Lower leg skin (tissue), 4 donors: ENCODE data around the gene SLC22A23. TPM values are rescaled to one million over a fixed set of nuclear protein-coding genes. Genes with fewer than 3 reads are reported as not detected.

Experiments used
- DNase-seq, 2 donors: peaks; one replicate each; pipeline ENCODE4 v3.0.0-alpha.2; 2019; ENCODE audit warnings: low spot score in 2 of 2
- H3K4me3 ChIP-seq: fragments of 200-600 bp; sonication (generic); 2 replicates; pipeline ENCODE4 v1.5.1; 2017; ENCODE audit warnings: mild to moderate bottlenecking, low read depth; ENCODE audit not compliant: poor library complexity, severe bottlenecking
- POLR2A ChIP-seq, 2 donors: fragments of 450-650 bp; IDR thresholded peaks; one replicate each; pipeline ENCODE4 v1.6.1; 2016 to 2017; ENCODE audit warnings: antibody characterized with exemption in 2 of 2, mild to moderate bottlenecking in 1 of 2, moderate library complexity in 1 of 2
- WGBS, 2 donors: methylation state at CpG; one replicate each; pipeline ENCODE4 v1.1.5; 2018; 5-methylcytosine and 5-hydroxymethylcytosine counted together
- intact Hi-C: fragments of 100-400 bp; cut with DNase I; formaldehyde crosslinking; loops from one replicate; pipeline ENCODE4 v1.15.0; 2023; ENCODE audit warnings: low total_unique reads
- total RNA-seq, 4 donors: library from RNA; depleted of rRNA; stranded (reverse); fragments of >200 nt; gene quantifications; one replicate each; pipeline ENCODE4 v1.1.0, GENCODE V29; 2016
- TF ChIP-seq, protein P1 (sequence below), 3 donors: fragments of 450-650 bp; IDR thresholded peaks; one replicate each; pipeline ENCODE4 v1.5.1; 2016; ENCODE audit warnings: antibody characterized with exemption in 3 of 3, mild to moderate bottlenecking in 3 of 3, moderate library complexity in 2 of 3

The SLC22A23 gene
- total RNA-seq, 4 donors from 2014 or later = 29.2 to 50.7 (median 43.2) TPM

DNA sequence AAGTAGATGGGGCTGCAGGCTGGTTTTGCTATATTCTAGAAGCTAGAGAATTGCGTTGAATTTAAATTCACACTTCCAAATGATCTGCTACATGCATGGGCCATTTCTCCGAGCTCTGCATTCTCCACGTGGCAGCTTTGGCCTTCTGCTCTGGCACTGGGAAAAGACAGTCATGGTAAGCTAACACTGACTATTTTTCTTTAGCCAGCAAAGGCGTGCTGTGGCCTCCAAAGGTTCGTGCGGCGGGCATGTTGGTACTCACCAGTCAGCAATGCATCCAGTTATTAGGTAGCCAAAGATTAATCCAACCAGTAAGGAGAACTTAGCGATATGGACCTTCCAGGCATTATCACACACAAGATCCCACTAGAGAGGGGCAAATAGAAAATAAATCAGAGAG, 41.4 kb downstream of the SLC22A23 start:
- intact Hi-C loops = no loop called here
- WGBS, 2 donors = 92 to 96% methylated on average over 8 of the region's 8 CpGs
- TF ChIP-seq POLR2A (IDR thresholded peaks at IDR 0.05) = no peak
- H3K4me3 ChIP-seq = no peak overlapping the region
- peak in 1 of 2 donors; percentile 65 for DNase-seq

DNA sequence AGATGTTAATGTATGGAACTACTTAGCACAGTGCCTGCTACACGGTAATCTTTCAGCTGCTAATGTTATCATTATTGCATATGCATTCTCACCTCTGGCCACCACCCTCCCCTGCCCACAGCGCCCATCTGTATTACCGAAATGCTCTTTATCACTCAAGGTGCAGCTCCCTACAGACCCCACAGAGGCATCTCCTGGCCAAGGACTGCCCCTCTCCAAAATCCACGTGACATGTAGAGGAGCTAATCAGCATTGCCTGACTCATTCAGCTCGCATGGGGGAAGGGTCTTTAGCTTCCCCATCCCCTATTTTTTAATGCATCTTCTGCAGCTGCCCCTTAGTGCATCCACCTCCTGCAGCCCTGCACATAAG, 41.8 kb downstream of the SLC22A23 start:
- H3K4me3 ChIP-seq = no peak overlapping the region
- no peak for TF ChIP-seq POLR2A (IDR thresholded peaks at IDR 0.05)
- TF ChIP-seq, protein P1, sequence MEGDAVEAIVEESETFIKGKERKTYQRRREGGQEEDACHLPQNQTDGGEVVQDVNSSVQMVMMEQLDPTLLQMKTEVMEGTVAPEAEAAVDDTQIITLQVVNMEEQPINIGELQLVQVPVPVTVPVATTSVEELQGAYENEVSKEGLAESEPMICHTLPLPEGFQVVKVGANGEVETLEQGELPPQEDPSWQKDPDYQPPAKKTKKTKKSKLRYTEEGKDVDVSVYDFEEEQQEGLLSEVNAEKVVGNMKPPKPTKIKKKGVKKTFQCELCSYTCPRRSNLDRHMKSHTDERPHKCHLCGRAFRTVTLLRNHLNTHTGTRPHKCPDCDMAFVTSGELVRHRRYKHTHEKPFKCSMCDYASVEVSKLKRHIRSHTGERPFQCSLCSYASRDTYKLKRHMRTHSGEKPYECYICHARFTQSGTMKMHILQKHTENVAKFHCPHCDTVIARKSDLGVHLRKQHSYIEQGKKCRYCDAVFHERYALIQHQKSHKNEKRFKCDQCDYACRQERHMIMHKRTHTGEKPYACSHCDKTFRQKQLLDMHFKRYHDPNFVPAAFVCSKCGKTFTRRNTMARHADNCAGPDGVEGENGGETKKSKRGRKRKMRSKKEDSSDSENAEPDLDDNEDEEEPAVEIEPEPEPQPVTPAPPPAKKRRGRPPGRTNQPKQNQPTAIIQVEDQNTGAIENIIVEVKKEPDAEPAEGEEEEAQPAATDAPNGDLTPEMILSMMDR (IDR thresholded peaks at IDR 0.05) = no peak
- DNase-seq = peak in 1 of 2 donors; percentile 62
- WGBS, 2 donors = 77 to 85% methylated on average over 5 of the region's 5 CpGs
- intact Hi-C loops = no loop called here

DNA sequence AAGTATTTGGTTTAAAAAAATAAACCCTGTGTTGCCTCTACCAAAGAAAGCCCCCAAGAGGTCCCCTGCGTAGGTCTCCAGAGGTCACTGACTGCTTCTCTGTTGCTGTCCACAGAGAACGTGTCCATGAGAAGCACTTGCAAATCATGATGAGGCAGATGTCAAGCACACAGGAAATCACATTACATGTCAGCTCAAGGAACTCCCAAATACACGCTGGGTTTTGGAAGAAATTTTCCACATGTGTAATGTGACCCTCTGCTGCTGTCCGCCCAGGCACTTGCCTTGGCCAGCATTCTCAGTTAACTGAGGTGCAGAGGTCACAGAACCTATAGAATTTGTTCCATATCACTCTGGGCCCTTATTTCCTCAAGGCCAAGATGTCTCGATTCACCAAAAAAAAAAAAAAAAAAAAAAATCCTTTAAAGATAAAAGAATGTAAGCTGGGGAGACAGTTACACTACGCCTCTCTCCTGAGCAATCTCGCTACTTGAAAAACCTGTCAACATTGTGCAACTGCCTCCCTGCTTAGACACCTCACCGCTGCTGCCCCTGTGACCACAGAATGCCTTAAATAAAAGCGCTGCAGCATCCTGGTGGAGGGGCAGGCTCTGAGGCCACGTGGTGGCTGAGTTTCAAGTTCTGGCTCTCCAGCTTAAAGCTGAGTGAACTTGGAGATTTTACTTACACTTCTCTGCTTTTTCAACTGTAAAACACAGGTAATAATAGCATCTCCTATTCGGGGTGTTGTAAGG, 42.3 kb downstream of the SLC22A23 start:
- 68 to 71% methylated on average over 11 of the region's 11 CpGs for WGBS, 2 donors
- H3K4me3 ChIP-seq = no peak overlapping the region
- intact Hi-C loops = no loop called here
- peak in 1 of 2 donors; percentile 69 for DNase-seq
- no peak for TF ChIP-seq POLR2A (IDR thresholded peaks at IDR 0.05)
- TF ChIP-seq, protein P1 (IDR thresholded peaks at IDR 0.05) = no peak

DNA sequence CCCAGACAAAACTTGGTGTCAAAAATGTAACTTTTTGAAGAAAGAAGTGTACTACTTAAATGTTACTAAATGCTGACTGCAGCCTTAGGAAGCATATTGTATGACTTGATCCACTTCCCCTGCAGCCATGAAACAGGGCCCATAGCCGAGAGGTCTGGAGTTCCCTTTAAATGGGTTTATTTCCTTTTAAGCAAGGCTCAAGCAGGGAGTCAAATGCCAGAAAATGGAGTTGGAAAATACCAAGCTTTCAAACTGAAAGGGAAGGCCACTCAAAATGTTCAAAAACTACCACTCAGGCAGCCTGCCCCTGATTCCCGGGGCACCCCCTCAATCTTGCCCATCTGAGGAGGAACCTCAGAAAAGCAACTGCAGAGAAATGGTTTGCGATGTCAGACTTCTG, 43.3 kb downstream of the SLC22A23 start:
- 93 to 95% methylated on average over 3 of the region's 3 CpGs for WGBS, 2 donors
- TF ChIP-seq, protein P1 (IDR thresholded peaks at IDR 0.05) = no peak
- no peak for TF ChIP-seq POLR2A (IDR thresholded peaks at IDR 0.05)
- peak in 1 of 2 donors; percentile 75 for DNase-seq
- intact Hi-C loops = no loop called here
- no peak overlapping the region for H3K4me3 ChIP-seq

DNA sequence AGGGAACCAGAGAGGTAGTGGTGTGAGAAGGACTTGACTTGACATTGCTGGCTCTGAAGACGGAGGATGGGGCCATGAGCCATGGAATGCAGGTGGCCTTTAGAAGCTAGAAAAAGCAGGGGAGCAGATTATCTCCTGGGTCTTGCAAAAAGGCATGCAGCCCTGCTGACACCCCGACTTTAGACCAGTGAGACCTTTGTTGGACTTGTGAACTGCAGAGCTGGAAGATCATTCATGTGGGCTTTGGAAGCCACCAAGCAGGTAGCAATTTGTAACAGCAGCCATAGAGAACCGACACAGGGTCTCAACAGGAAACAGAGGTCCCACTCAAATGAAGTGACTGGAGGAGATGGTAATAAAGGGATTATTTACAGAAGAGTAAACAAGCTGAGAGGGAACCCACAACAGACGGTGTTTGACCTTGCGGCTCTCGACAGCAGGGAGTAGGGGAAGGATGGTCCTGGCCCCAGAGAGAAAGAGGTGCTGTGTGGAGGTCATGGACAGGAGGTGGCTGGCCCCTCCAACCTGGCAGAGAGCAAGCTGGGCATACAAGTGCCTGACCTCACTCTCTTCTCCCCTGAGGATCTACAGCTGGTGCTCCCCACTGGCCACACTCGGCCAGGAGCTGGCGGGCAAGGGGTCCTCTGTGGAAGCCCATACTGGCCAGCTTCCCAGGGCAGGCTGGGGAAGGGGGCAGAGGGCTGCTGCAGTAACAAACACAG, 43.9 kb downstream of the SLC22A23 start:
- TF ChIP-seq, protein P1 (IDR thresholded peaks at IDR 0.05) = no peak
- no peak for TF ChIP-seq POLR2A (IDR thresholded peaks at IDR 0.05)
- 87 to 91% methylated on average over 8 of the region's 8 CpGs for WGBS, 2 donors
- intact Hi-C loops = no loop called here
- DNase-seq = peak in 1 of 2 donors; percentile 80
- no peak overlapping the region for H3K4me3 ChIP-seq

DNA sequence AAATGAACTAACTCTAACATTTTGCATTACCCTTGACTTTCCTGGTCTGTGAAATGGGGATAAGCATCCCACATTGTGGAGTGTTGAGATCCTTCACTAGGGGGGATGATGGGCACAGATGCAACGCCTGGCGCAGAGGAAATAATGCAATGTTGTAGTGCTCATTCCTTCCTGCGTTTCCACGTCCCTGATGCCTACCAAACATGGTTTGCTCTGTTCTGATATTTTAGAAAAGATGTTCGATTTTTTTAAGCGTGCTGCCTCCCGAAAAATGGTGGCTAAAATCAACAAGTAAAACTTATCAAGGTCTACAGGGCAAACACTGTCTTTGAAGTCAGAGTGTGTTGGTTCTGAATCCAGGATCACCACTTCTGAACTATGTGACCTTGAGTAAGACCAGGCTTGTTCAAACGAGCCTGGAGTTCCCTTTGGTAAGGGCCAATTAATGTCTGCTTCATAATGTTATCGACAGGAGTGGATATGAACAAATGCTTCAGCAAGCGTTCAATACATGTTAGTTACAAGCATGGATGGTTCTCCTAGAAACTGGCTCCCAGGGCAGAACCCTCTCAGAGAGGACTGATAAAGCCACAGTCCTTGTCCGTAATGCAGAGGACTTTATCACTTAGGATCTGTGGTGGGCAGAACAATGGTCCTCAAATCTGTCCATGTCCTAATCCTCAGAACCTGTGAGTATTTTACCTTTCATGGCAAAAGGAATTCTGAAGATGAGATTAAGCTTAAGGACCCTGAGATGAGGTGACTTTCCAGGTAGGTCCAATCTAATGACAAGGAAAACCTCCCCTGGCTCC, 44.7 kb downstream of the SLC22A23 start:
- intact Hi-C loops = no loop called here
- WGBS, 2 donors = 92 to 93% methylated on average over 11 of the region's 11 CpGs
- TF ChIP-seq POLR2A (IDR thresholded peaks at IDR 0.05) = no peak
- TF ChIP-seq, protein P1 (IDR thresholded peaks at IDR 0.05) = no peak
- DNase-seq = peak in 1 of 2 donors; percentile 23
- H3K4me3 ChIP-seq = no peak overlapping the region
